ACC112 (cell line): ENCODE measurements around the gene HOXD10.
A peak's percentile ranks its signal among the peaks of the same experiment; 100 is the strongest.

Experiments
- H2AFZ ChIP-seq: fragments of 200-600 bp; sonication (generic); one replicate; pipeline ENCODE4 v1.6.0; 2017; ENCODE audit warnings: antibody characterized with exemption, low read length; ENCODE audit not compliant: unreplicated experiment
- H3K27ac ChIP-seq: fragments of 200-600 bp; sonication (generic); 2 replicates; pipeline ENCODE4 v1.5.1; 2014; ENCODE audit warnings: low read depth, mild to moderate bottlenecking, antibody characterized with exemption, low read length, moderate library complexity
- H3K27me3 ChIP-seq: fragments of 200-600 bp; sonication (generic); 2 replicates; pipeline ENCODE4 v1.6.1; 2014; ENCODE audit warnings: mild to moderate bottlenecking, antibody characterized with exemption, low read length, moderate library complexity, mixed read lengths; ENCODE audit not compliant: insufficient read depth
- H3K36me3 ChIP-seq: fragments of 200-600 bp; sonication (generic); 2 replicates; pipeline ENCODE4 v1.6.1; 2016; ENCODE audit warnings: mild to moderate bottlenecking, antibody characterized with exemption, low read length, moderate library complexity, mixed read lengths; ENCODE audit not compliant: insufficient read depth
- H3K4me1 ChIP-seq: fragments of 200-600 bp; sonication (generic); one replicate; pipeline ENCODE4 v1.6.1; 2016; ENCODE audit warnings: low read length, mixed read lengths; ENCODE audit not compliant: insufficient read depth, unreplicated experiment, control insufficient read depth
- H3K4me3 ChIP-seq: fragments of 200-600 bp; sonication (generic); 2 replicates; pipeline ENCODE4 v1.5.1; 2014; ENCODE audit warnings: mild to moderate bottlenecking, low read depth, low read length
- H3K79me2 ChIP-seq: fragments of 200-600 bp; sonication (generic); one replicate; pipeline ENCODE4 v1.6.0; 2016; ENCODE audit warnings: low read length; ENCODE audit not compliant: control insufficient read depth, unreplicated experiment, insufficient read depth

HOXD10 gene

DNA sequence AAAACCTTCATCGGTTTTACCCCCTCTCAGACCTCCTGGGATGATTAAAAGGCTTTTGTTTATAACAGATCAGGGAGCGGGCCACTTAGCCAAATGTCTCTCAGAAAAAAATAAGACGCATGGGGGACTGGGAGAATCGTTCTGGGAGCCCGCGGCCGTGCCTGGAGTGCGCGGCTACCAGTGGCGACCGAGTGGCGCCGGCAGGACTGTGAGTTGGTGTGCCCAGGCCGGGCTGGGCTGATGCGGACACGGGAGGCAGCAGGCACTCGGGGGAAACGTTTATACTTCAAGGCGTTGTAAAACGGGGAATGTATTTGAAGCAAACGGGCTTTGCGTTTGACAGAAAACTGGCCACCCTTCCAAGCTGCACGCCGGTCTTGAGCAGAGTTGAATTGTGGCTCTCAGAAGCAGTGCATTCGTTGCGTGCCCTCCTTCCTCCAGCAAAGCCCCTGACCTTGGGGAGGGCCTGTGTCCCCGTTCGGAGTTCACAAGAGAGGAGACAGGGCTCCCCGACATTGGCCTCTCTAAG lies 4.7 kb upstream of the HOXD10 start:
- Histone ChIP-seq H3K36me3 (no peaks in the 10 kb centered on the region), H2AFZ (no peak overlapping the region), H3K27ac (no peak overlapping the region), H3K79me2 (no peaks in the 10 kb centered on the region), H3K4me1 (no peaks in the 10 kb centered on the region), H3K27me3 (peaks cover 97% of the 10 kb centered on the region), H3K4me3 (no peak overlapping the region)

DNA sequence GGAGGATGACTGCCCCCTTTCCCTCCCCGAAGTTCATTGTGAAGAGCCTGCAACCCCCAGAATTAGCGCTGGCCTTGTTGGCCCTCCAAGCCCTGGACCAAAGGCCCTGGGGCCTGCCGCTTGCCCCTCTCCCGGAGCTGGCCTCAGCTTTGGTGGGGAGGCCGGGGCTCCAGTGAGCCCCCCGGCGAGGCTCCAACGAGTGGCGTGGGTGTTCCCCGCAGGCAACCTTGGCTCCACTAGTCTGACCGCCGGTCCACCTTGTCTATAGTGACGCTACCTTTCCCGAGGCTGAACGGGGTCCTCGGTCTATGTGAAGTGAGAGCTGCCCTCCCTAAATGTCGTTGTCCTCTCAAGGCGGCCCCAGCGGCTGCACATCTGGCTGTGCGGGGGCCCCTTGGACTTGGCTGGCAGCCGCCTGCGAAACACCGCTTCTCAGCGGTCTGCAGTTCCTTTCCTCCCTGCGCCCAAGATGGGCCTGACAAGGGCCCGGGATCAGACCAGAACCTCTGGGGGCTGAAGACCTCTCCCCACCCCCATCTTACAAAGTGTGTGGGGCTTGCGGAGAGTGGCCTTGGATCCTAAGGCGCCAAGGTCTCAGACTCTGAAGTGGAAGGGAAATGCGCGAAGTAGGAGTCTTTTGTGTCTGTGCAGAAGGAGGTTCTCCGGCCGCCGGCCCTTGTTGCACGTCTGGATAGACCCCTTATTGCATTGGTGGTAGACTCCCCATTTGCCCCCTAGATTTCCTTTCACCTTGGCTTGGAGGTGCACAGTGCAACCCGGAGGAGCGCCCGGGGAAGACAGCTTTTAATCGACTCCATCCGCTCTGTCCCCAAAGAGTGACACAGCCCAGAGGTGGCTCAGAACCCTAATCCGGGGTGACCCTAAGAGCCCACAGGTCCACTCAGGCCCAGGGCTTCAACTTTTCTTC lies 3.9 kb upstream of the HOXD10 start:
- Histone ChIP-seq H2AFZ (no peak overlapping the region), H3K27ac (no peak overlapping the region), H3K27me3 (peaks cover 98% of the 10 kb centered on the region), H3K4me1 (no peaks in the 10 kb centered on the region), H3K36me3 (no peaks in the 10 kb centered on the region), H3K79me2 (no peaks in the 10 kb centered on the region), H3K4me3 (no peak overlapping the region)

DNA sequence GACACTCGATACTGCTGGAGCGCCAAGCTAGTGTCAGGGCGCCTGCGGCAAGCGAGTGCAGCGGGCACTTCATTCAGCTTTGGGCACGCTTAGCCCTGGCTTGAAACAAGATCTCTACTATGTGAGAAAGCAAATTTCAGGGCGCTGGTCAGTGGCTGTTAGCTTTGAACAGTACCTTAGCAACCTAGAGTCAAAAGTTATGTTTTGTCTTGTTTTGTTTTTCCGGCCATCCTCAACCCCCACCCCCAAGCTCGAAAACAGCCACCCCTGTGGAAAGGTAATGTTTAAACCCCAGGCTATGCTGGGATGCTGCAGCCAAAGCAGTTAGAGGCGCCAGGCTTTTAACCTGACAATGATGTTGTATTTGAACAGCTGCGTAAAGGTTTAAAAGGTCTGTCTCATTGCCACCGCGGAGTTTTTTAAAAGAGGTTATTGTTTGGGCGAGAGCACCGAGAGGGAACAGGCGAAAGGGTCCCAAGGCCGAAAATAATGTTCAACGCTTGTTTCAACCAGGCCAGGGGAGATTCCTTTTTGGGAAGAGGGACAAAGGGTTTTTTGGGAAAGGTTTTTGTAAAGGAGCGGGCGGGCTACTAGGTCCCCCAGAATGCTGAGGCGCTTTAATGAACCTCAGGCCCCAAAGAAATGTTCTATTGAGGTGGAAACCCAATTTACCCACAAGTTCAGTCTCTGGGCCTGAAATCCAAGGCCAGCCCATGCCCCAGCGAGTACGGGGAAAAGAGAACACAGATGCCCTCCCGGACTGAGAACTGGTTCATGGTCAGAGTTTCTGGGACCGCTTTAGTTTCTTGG lies 2.3 kb upstream of the HOXD10 start:
- no peaks in the 10 kb centered on the region for H3K79me2 ChIP-seq
- H3K4me1 ChIP-seq, result no peaks in the 10 kb centered on the region
- no peak overlapping the region for H3K4me3 ChIP-seq
- H3K36me3 ChIP-seq, result no peaks in the 10 kb centered on the region
- no peak overlapping the region for H2AFZ ChIP-seq
- no peak overlapping the region for H3K27ac ChIP-seq
- H3K27me3 ChIP-seq, result peaks cover 99% of the 10 kb centered on the region

DNA sequence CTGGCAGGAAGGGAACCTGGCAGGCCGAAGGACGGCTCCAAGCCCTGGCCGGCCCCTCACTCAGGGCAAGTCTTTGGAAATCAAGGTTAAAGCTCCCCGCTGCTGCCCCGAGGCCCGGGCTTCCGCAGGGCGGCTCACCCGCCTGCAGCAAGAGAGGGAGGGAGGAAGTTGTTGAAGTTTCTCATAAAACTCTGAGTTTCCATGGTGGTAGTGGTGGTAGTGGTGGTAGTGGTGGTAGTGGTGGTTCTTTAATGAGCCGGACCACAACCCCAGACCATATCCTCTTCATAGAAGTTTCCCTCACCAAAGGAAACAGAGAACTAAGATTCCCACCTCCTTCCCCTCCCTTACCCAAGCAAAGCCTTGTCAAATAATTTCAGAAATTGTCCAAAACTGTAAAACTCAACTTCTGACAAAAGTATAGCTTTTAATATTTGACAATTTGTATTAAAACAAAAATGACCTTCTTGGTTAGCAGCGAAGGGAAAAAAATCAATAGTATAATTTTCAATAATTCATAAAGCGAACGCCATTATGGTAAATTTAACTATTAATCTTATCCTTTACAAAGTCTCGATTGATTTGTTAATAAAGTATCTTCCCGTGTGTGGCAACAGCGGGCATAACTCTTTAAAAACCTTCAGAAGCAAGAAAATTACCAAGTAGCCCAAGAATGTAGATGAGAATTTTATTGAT lies 1.5 kb upstream of the HOXD10 start:
- Histone ChIP-seq H3K27ac (no peak overlapping the region), H3K27me3 (peaks cover 99% of the 10 kb centered on the region)

DNA sequence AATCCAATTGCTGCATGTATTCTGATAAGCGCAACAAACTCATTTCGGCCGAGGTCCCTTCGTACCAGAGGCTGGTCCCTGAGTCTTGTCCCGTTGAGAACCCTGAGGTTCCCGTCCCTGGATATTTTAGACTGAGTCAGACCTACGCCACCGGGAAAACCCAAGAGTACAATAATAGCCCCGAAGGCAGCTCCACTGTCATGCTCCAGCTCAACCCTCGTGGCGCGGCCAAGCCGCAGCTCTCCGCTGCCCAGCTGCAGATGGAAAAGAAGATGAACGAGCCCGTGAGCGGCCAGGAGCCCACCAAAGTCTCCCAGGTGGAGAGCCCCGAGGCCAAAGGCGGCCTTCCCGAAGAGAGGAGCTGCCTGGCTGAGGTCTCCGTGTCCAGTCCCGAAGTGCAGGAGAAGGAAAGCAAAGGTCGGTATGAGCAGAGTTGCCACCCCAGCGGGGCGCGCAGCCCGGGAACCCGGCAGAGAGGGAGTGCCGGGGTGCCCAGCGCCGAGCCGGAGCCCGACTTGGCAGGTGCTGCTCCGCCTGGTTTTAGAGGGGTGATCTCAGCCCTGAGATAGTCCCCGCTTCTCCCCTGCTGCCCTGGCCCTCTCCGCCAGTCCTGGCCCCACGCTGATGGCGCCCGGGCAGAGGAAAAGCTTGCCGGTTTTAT lies 714 bp downstream of the HOXD10 start:
- Histone ChIP-seq H3K4me1 (no peaks in the 10 kb centered on the region), H2AFZ (no peak overlapping the region), H3K27ac (no peak overlapping the region), H3K79me2 (no peaks in the 10 kb centered on the region), H3K36me3 (no peaks in the 10 kb centered on the region), H3K27me3 (peaks cover 99% of the 10 kb centered on the region), H3K4me3 (peak overlapping the region; percentile 6)

More for the DNA sequence above, 1.5 kb upstream of the HOXD10 start:
- Histone ChIP-seq H2AFZ (no peak overlapping the region), H3K36me3 (no peaks in the 10 kb centered on the region), H3K4me3 (no peak overlapping the region), H3K79me2 (no peaks in the 10 kb centered on the region), H3K4me1 (no peaks in the 10 kb centered on the region)

DNA sequence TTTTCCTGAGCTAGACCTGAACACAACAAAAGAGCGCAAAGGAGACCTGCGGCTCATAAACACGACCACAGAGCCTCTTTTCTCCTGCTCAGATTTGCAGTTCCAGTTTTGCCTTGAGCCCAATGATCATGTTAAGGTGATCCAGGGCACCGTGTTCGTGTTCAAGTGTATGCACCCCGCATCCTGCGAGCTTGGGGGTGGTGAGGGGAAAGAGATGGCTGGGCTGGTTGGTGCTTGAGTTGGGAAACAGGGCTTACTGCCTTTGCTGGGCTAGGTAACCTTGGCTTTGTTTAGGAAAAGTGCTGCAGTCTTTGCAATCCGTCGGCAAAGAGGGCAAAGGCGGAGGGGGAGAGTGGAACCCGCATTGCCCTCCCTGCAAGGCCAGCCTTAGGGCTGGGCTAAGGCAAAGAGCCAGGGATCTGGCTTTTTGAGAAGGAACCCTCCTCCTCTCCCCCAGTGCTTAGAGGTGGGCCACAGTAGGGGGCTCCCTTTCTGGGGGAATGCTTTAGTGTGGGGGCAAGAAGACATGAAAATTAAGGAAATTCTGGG lies 1.3 kb downstream of the HOXD10 start:
- Histone ChIP-seq H3K36me3 (no peaks in the 10 kb centered on the region), H3K4me3 (peak overlapping the region; percentile 6; the same call in 1 of the 2 replicates), H3K27me3 (peaks cover 93% of the 10 kb centered on the region), H3K79me2 (no peaks in the 10 kb centered on the region), H3K4me1 (no peaks in the 10 kb centered on the region), H3K27ac (no peak overlapping the region), H2AFZ (no peak overlapping the region)

DNA sequence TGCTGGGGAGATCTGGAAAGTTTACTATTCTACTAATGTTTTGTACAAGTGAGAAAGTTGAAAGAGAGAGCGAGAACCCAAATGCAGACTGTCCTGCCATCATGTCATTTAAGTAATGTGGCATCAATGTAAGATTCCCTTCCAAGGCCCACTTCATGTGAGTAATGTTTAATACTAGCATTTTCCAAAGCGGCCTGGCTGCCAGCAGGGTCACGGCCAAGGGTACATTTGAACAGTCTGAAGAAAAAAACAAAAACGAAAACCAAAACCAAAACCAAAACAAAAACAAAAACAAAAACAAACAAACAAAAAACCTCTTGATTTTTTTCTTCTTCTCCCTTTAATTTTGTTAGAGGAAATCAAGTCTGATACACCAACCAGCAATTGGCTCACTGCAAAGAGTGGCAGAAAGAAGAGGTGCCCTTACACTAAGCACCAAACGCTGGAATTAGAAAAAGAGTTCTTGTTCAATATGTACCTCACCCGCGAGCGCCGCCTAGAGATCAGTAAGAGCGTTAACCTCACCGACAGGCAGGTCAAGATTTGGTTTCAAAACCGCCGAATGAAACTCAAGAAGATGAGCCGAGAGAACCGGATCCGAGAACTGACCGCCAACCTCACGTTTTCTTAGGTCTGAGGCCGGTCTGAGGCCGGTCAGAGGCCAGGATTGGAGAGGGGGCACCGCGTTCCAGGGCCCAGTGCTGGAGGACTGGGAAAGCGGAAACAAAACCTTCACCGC lies 2.2 kb downstream of the HOXD10 start:
- Histone ChIP-seq H3K36me3 (no peaks in the 10 kb centered on the region), H3K27ac (no peak overlapping the region), H3K79me2 (no peaks in the 10 kb centered on the region), H3K4me1 (no peaks in the 10 kb centered on the region), H3K27me3 (peaks cover 84% of the 10 kb centered on the region), H2AFZ (no peak overlapping the region), H3K4me3 (peak overlapping the region; percentile 52)

- no peaks in the 10 kb centered on the region for H3K36me3 ChIP-seq
Measured at GRCh38 chr2:176120364-176121189, 4.0 kb downstream of the HOXD10 start.

More at GRCh38 chr2:176120364-176121189, 4.0 kb downstream of the HOXD10 start:
- Histone ChIP-seq H3K4me3 (no peak overlapping the region), H3K27me3 (peaks cover 66% of the 10 kb centered on the region), H3K27ac (no peak overlapping the region), H2AFZ (no peak overlapping the region), H3K79me2 (no peaks in the 10 kb centered on the region), H3K4me1 (no peaks in the 10 kb centered on the region)
